Measurements from ENCODE around the gene ARID3A.

ARID3A gene

DNA sequence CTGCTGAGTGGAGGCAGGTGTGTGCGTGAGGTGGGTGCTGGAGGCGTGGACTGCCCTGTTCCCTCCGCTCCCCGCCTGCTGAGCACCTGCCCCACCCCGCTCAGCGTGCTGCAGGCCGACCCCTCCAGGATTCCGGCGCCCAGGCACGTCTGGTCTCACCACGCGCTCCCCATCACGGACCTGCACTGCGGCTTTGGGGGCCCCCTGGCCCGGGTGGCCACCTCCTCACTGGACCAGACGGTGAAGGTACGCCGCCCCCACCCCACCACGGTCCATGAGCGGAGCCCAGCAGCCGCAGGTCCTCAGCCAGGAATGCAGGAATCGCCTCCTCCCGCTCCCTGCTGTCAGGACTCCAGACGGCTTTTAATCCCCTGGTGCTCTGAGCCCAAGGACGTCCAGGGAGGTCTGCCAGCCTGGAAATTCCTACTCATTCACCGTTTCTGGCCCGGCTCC lies 64.3 kb downstream of the ARID3A start:
- DNase-seq: no peak

DNA sequence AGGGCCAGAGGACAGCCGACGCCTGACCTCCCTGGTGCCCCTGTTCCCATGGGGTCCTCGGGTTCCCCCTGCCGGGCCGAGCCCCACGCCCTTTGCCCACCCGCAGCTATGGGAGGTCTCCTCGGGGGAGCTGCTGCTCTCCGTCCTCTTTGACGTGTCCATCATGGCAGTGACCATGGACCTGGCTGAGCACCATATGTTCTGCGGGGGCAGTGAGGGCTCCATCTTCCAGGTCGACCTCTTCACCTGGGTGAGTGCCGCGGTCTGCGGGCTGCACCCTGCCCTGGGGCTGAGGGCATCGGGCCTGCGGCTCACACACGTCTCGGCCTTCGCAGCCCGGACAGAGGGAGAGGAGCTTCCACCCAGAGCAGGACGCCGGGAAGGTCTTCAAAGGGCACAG lies 64.9 kb downstream of the ARID3A start:
- no peak for DNase-seq

DNA sequence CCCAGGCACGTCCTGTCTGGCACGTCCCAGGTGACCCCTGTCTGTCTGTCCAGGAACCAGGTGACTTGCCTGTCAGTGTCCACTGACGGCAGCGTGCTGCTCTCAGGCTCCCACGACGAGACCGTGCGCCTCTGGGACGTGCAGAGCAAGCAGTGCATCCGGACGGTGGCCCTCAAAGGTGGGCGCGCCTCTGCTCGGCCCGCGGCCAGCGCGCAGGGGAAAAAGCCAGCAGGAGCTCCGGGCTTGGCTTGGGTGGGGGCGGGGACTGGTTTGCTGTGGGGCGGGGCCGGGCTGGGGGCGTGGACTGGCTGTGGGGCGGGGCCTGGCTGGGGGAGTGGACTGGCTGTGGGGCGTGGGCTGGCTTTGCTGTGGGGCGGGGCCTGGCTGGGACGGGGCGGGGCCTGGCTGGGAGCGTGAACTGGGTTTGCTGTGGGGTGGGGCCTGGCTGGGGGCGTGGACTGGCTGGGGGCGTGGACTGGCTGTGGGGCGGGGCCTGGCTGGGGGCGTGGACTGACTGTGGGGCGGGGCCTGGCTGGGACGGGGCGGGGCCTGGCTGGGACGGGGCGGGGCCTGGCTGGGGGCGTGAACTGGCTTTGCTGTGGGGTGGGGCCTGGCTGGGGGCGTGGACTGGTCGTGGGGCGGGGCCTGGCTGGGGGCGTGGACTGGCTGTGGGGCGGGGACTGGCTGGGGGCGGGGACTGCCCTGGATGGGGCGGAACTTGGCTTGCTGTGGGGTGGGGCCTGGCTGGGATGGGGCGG lies 65.5 kb downstream of the ARID3A start:
- DNase-seq: peak; percentile 35

DNA sequence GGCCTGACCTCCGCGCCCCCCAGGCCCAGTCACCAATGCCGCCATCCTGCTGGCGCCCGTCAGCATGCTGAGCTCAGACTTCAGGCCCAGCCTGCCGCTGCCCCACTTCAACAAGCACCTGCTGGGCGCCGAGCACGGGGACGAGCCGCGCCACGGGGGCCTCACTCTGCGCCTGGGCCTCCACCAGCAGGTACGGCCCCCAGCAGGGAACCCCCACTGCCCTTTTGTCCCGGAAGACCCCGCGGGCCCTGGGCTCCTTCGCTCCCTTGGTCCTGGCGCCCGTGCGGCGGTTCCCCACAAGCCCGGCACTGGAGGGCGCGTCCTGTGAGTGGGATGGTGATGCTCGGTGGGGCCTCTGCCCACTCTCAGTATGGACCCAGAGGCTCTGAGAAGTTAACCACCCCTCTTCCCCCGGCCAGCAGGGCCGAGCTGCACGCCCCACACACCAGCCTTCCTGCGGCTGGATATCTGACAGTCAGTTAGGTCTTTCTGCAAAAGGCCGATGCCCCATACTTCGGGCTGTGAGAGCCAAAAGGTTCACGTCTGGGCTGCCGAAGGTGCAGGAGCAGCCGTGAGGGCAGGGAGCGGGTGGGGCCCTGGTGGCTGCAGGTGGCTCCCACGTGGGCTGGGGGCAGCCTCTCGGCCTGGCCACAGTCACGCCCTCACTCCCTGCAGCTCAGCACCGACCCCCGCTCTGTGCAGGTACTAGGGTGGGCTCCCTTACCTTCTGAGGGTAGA lies 66.3 kb downstream of the ARID3A start:
- DNase-seq: no peak

DNA sequence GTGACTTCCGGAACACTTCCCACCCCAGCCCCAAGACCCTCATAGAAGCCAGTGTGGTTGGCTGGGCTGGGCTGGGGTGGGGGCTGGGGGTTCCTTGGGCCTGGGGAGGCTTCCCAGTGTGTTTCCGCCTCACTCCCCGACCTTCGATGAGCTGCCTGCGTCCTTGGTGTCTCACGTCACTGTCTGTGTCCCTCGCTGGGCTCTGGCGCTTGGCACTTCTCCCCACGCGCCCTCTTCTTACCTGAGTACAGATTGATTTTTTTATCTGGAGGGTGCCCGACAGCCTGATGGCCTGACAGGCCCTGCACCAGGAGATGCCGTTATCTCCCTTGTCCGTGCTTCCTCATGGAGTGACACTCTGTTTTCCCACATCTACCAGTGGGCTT lies 66.8 kb downstream of the ARID3A start:
- DNase-seq: no peak

DNA sequence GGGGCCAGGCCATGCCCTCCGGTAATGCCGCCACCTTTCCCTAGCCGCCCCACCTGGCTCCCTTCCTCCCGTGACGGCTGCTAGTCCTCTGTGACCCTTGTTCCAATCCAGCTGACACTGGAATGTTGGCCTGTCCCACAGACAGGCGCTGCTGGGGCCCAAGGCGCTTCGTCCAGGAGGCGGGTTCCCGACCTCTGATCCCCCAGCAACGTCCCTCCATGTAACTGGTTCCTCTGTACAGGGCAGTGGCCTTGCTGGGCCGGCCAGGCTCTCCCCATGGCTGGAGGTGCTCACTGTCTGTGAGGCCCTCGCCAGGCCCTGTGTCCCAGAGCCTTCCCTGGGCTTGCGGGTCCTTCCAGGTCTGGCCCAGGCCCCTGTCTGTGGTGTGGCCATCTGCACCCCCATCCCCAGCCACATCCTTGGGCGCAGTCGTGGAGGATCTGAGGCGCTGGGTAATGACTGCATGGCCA lies 67.6 kb downstream of the ARID3A start:
- DNase-seq: no peak

DNA sequence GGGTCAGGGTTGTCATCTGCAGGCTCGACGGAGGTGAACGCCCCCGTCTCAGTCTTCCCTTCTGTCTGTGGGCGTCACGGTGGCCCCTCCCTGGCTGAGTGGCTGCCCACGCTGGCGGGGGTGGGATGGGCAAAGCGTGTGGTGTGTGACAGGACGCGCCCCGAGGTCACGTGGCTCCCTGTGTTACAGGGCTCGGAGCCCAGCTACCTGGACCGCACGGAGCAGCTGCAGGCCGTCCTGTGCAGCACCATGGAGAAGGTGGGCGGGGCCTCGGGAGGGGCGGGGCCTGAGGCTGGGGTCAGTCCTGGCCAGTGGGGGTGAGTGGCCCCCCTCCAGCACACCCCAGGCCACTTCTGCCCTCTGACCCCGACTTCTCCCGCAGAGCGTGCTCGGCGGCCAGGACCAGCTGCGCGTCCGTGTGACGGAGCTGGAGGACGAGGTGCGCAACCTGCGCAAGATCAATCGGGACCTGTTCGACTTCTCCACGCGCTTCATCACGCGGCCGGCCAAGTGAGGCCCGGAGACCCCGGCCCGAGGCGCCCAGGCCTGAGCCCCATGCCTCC lies 68.1 kb downstream of the ARID3A start:
- no peak for DNase-seq

DNA sequence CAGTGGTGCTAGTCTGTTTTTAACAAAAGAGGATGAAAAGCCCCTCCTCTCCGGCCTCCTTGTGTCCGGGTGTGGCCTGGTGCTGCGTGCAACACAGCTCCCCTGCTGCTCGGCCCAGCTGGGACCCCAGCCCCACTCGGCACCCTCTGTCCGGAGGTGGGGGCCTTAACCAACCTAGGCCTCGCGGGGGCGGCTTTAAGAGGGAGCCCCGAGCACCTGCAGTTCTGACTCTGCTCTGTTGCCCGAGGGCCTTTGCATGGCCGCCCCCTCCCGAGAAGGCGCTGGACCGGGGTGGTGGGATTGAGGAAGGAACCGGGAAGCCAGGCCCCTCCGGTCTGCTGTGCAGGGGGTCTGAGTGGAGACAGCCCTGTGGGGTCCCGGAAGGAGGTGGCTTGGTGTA lies 68.7 kb downstream of the ARID3A start:
- no peak for DNase-seq

DNA sequence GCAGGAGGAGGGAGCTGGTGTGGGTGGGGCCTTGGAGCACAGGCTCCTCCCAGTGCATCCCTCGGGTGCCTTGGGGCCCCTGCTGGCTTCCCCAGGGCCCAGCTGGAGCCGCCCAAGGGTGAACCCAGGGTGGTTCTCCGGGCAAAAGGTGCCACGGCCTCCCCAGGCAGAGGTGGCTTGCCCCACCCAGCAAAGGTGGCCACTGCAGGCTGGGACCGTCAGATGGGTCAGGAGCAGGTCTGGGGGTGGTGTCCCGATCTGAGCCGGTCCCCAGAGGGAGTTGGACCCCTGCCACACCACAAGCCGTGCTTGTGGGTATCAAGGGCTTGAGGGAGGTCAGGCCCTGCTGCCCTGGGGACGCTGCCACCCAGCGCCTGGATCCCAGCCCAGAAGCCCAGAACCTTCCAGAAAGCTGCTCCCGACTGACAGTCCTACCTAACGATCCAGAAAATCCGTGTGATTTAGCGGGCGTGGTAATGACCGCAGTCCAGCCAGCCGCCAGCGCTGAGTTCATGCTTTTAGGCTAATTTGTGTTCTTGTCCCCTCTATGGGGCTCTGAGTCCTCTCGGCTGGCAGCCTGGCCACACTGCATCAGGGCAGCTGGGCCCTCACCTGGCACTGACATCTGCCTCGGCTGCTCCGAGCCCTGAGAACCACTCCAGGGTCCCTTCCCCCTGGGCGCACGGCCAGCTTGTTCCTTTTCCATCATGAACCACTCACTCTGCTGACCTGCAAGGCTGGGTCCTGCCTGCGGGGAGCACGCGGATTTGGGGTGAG lies 69.4 kb downstream of the ARID3A start:
- DNase-seq: no peak

DNA sequence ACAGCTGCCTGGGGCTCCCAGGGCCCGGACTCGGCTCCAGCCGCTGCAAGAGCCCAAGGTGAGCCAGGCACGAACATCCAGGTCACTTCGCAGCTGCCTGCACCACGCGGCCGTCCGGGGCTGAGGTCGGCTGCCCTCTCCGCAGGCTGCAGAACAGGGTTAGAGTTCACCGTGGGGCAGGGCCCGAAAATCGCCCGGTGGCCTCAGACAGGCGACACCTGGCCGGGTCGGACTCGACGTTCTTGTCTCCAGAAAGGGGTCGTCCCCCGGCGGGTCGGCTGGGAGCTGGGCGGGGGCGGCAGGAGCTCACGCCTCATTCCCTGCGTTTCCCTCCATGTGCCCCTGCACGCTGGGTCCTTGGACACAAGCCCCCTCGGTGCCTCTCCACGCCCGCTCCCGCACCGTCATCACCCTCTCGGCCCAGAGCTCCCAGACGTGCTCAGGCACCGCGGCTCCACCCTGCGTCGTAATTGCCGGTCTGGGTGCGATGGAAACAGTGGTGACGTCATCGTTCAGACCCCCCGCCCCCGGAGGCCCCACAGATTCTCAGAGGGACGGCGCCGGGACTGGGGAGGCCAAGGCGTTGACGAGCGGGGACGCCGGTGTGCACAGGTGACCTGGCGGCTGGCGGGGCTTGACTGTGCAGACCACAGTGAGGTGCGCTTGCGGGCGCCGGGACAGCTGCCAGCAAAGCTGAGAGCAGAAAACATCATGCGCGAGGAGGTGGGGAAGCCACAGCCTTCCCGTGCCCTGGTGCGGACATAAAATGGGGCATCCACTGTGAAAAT lies 70.4 kb downstream of the ARID3A start:
- peak; percentile 47 for DNase-seq

DNA sequence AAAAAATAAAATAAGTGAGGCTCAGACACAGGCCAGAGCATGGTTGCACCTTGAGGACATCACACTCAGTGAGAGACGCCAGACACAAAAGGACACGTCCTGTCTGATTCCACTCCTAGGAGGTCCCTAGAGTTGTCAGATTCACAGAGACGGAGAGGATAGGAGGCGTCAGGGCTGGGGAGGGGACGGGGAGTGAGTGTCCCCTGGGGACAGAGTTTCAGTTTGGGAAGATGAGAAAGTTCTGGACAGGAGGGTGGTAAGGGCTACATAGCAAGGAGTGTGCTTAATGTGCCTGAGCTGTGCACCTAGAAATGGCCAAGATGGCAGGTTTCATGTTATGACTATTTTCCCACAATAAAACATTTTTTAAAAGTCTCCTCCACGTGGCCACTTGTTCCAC lies 72.2 kb downstream of the ARID3A start:
- DNase-seq: no peak

DNA sequence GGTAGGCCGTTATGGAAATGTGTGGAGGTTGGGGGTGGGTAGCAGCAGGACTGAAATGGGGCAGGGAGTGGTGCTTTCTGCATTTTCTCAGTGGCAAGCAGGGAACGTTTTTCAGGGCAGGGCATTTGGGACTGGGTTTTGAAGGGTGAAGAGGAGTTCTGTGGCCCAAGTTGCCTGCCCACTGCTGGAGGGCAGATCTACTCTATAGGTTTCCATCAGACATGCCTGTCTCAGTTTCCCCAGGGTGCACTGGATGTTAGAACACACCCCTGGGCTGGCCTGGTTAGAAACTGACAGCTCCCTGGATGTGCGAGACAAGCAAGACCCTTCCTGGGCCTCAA lies 73.5 kb downstream of the ARID3A start:
- DNase-seq: no peak

DNA sequence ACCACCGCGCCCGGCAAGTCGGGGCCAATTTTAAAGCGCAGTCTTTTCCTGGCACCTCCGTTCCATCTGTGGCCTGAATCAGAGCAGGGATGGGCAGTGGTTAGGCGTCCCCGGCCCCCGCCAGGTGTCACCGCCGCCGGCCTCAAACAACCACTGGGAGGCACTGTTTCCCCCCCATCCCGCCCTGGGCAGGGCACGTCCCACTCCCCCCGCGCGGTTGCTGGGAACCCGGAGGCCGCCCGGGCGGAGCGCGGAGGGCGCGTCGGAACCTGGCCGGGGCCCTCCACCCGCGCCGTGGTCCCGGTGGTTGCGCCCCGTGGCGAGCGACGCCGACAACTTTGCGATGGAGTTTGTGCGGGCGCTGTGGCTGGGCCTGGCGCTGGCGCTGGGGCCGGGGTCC lies 74.3 kb downstream of the ARID3A start, which contains the start of gene GRIN3B:
Gene GRIN3B (plus strand): TSS at position 325 of the 400 bp plus-strand sequence. CDS start 19 bp downstream, at position 344.
- peak; percentile 69 for DNase-seq

DNA sequence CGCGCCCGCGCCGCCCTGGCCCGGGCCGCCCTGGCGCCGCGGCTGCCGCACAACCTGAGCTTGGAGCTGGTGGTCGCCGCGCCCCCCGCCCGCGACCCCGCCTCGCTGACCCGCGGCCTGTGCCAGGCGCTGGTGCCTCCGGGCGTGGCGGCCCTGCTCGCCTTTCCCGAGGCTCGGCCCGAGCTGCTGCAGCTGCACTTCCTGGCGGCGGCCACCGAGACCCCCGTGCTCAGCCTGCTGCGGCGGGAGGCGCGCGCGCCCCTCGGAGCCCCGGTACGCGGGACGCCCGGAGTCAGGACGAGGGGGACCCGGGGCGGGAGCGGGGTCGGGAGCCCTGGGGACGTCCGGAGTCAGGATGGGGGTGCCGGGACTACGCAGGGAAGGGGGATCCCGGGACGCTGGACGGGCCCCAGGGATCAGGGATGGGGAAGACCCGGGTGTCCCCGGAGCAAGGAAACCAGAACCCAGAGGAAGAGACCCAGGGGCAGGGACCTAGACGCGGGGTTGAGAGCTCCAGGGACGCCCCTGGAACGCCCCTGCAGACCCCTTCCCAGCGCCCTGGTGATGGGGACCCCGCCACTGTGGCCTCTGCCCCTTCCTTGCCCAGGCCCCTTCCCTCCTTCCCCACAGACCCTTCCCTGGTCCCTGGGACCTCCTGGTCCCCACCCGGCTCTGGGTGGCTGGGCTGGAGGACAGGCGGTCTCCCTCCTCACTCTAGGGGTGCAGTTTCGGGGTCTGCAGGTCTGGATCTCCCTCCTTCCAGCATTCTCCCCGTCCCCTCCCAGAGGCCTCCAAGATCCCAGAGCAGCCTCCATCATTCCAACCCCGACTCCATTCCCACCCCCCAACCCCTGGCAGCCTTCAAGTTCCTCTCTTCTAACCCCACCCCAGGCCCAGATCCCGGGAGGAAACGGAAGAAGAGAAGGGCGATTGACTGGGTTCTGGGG lies 75.0 kb downstream of the ARID3A start:
- no peak for DNase-seq

DNA sequence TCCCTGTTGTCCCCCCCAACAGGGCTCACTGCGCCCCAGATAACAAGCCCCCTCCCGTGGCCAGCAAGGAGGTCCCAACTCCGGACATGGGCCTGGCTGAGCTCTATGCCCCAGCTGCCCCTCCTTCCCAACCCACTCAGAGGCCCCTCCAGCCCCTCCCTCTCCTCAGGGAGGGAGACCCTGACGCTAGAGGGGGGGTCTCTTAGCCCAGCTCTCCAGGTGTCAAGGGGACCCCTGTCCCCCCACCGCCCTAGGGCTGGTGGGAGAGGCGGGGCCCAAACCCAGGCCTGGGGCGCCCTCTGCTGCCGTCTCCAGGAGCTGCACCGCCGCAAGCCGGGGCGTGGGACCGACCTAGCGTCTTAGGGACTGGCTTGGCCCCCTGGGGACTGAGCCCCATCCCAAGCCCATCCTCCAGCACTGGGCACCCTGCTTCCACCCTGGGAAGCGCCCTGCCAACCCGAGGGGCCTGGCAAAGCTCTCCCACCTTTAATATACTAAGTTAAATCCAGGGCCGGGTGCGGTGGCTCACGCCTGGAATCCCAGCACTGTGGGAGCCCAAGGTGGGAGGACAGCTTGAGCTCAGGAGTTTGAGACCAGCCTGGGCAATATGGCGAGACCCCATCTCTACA lies 75.8 kb downstream of the ARID3A start:
- DNase-seq: peak; percentile 61

DNA sequence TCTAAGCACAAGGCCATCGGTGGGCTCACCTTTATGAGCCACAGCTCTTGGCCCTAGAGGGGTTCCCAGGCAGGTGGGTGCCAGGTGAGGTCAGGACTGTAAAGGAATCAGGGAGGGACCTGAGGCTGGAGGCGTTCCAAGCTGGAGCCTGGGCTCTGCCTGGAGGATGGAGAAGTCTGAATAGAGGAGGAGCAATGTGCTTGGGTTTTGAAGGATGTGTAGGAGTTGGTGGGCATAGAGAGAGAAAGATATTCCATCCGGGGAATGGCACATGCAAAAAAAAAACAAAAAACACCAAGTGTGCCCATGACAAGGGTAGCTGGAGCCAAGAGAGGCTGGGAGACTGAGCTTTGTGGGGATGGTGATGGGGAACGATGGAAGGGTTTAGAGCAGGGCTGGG lies 76.8 kb downstream of the ARID3A start:
- no peak for DNase-seq

DNA sequence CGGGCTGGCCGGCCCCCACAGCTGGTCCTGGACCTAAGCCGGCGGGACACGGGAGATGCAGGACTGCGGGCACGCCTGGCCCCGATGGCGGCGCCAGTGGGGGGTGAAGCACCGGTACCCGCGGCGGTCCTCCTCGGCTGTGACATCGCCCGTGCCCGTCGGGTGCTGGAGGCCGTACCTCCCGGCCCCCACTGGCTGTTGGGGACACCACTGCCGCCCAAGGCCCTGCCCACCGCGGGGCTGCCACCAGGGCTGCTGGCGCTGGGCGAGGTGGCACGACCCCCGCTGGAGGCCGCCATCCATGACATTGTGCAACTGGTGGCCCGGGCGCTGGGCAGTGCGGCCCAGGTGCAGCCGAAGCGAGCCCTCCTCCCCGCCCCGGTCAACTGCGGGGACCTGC lies 77.4 kb downstream of the ARID3A start:
- DNase-seq: no peak

DNA sequence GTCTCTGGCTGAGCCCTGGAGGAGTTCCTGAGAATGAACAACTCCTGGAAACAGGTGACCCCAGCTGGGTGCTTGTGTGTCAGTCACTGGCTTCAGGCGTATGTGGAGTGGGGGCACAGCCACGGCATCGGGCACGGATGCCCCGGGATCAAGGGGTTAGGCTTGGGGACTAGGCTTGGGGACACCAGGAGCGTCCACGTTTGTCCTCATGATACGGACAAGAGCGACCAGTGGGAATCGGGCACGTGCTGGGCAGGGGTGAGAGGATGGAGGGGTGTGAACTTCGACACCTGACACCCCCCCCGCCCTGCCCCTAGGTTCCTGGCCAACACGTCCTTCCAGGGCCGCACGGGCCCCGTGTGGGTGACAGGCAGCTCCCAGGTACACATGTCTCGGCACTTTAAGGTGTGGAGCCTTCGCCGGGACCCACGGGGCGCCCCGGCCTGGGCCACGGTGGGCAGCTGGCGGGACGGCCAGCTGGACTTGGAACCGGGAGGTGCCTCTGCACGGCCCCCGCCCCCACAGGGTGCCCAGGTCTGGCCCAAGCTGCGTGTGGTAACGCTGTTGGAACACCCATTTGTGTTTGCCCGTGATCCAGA lies 78.5 kb downstream of the ARID3A start:
- DNase-seq: no peak

DNA sequence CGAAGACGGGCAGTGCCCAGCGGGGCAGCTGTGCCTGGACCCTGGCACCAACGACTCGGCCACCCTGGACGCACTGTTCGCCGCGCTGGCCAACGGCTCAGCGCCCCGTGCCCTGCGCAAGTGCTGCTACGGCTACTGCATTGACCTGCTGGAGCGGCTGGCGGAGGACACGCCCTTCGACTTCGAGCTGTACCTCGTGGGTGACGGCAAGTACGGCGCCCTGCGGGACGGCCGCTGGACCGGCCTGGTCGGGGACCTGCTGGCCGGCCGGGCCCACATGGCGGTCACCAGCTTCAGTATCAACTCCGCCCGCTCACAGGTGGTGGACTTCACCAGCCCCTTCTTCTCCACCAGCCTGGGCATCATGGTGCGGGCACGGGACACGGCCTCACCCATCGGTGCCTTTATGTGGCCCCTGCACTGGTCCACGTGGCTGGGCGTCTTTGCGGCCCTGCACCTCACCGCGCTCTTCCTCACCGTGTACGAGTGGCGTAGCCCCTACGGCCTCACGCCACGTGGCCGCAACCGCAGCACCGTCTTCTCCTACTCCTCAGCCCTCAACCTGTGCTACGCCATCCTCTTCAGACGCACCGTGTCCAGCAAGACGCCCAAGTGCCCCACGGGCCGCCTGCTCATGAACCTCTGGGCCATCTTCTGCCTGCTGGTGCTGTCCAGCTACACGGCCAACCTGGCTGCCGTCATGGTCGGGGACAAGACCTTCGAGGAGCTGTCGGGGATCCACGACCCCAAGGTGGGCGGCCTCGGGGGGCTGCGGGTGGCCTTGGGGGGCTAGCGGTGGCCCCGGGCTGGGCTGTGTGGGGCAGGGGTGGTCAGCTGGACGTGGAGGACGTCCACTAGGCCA lies 79.2 kb downstream of the ARID3A start:
- DNase-seq: no peak
